Spleen (tissue), 11 donors: ENCODE results near the gene HNRNPF. TPM values are rescaled to one million over a fixed set of nuclear protein-coding genes. Genes with fewer than 3 reads are reported as not detected.
A peak's percentile ranks its signal among the peaks of the same experiment; 100 is the strongest.

Experiments
- DNase-seq: peaks from one replicate; pipeline ENCODE4 v3.0.0-alpha.2; 2020
- H3K27ac ChIP-seq, 8 donors: fragments of 200-600 bp; sonication (generic) in 7 of 8; 1 replicate in 4 of 8; 2 replicates in 4 of 8; pipeline versions ENCODE4 v1.5.0 to v1.8.0; 2016 to 2021; ENCODE audit warnings: inconsistent platforms in 4 of 8, mild to moderate bottlenecking in 4 of 8, moderate library complexity in 1 of 8
- H3K27me3 ChIP-seq, 7 donors: fragments of 200-600 bp; sonication (generic) in 6 of 7; replicated peaks in 1 of 7; 1 replicate in 4 of 7; 2 replicates in 3 of 7; pipeline versions ENCODE4 v1.5.0 to v1.8.0; 2016 to 2021; ENCODE audit warnings: inconsistent platforms in 3 of 7, mild to moderate bottlenecking in 1 of 7
- H3K36me3 ChIP-seq, 6 donors: fragments of 200-600 bp; sonication (generic) in 5 of 6; 1 replicate in 4 of 6; 2 replicates in 2 of 6; pipeline versions ENCODE4 v1.5.0 to v1.8.0; 2016 to 2021; ENCODE audit warnings: inconsistent platforms in 2 of 6
- H3K4me1 ChIP-seq, 6 donors: fragments of 200-600 bp; sonication (generic) in 5 of 6; 1 replicate in 3 of 6; 2 replicates in 3 of 6; pipeline versions ENCODE4 v1.5.0 to v1.8.0; 2016 to 2021; ENCODE audit warnings: inconsistent platforms in 3 of 6
- H3K4me3 ChIP-seq, 8 donors: fragments of 200-600 bp; sonication (generic) in 7 of 8; 1 replicate in 4 of 8; 2 replicates in 4 of 8; pipeline versions ENCODE4 v1.5.0 to v1.8.0; 2016 to 2021; ENCODE audit warnings: inconsistent platforms in 4 of 8, mild to moderate bottlenecking in 4 of 8, moderate library complexity in 2 of 8
- H3K9me3 ChIP-seq, 8 donors: fragments of 200-600 bp; sonication (generic) in 7 of 8; 1 replicate in 4 of 8; 2 replicates in 4 of 8; pipeline versions ENCODE4 v1.5.0 to v1.8.0; 2016 to 2021; ENCODE audit warnings: inconsistent platforms in 4 of 8
- CTCF ChIP-seq, 11 experiments: fragments of 200-600 bp in 7 of 11; fragments of 450-650 bp in 4 of 11; sonication (generic) in 4 of 11; IDR thresholded peaks in 8 of 11; conservative IDR thresholded peaks in 3 of 11; 1 replicate in 7 of 11; 2 replicates in 4 of 11; pipeline versions ENCODE4 v1.4.0 to v1.8.0; 2016 to 2021; ENCODE audit warnings: antibody characterized with exemption in 11 of 11, inconsistent platforms in 4 of 11, mild to moderate bottlenecking in 1 of 11
- POLR2A ChIP-seq, 3 donors: fragments of 450-650 bp; IDR thresholded peaks; one replicate each; pipeline ENCODE4 v1.5.1; 2017; ENCODE audit warnings: antibody characterized with exemption in 3 of 3, mild to moderate bottlenecking in 1 of 3
- POLR2AphosphoS5 ChIP-seq, 3 donors: sonication (generic); formaldehyde crosslinking; IDR thresholded peaks; one replicate each; pipeline ENCODE4 v1.5.1; 2017; ENCODE audit warnings: antibody characterized with exemption in 3 of 3
- WGBS, 5 donors: extraction: QIAGEN DNeasy Blood & Tissue Kit in 3 of 5; methylation state at CpG; one replicate each; pipeline versions ENCODE4 v1.1.5 to v1.1.7; 2013 to 2018; 5-methylcytosine and 5-hydroxymethylcytosine counted together
- intact Hi-C: fragments of 100-400 bp; cut with DNase I; formaldehyde crosslinking; loops from one replicate; pipeline ENCODE4 v1.15.0; 2023; ENCODE audit warnings: low total_unique reads
- polyA plus RNA-seq, 3 donors: library from polyadenylated mRNA; stranded (reverse); fragments of 200-250 nt; gene quantifications; one replicate each; pipeline ENCODE4 v1.2.1, GENCODE V29; 2013
- total RNA-seq, 7 donors: library from RNA; depleted of rRNA in 3 of 7; stranded (reverse); fragments of >200 nt in 3 of 7; fragmentation: NEBNext Ultra II Directional in 4 of 7; extraction: Animal tissue kit (Norgen Biotek cat#: 25700) in 4 of 7; gene quantifications; one replicate each; pipeline versions ENCODE4 v1.1.0 to v1.2.1, GENCODE V29; 2016 to 2021
- donor health status: healthy with polysubstance abuse.
- donor health status: DM: no; HTN: no; CAD: no; lungs with moderate emphysema.
- donor health status: DM: no; HTN: no; CAD: no.
- donor health status: Bipolar disorder and iron deficiency.
- donor health status: healthy.
- donor health status: DM: no; HTN: no; CAD: no.
- donor health status: DM: yes; HTN: yes; CAD: no.

The HNRNPF gene
- total and polyA plus RNA-seq, 10 donors: 82.8 to 253 (median 173) TPM

GRCh38 chr10:43386981-43387677, 21.9 kb downstream of the HNRNPF start:
- 92 to 95% (median 95%) methylated on average over 29 of the region's 29 CpGs for WGBS, 5 donors
- TF ChIP-seq POLR2AphosphoS5 (IDR thresholded peaks at IDR 0.05) (peak; percentile 48 to 80 (median 62)), POLR2A (IDR thresholded peaks at IDR 0.05) (no peak)
- Histone ChIP-seq H3K9me3 (no peaks in the 10 kb centered on the region), H3K27me3 (no peaks in the 10 kb centered on the region), H3K27ac (no peak overlapping the region), H3K4me3 (no peak overlapping the region), H3K4me1 (peaks cover 22 to 69% (median 46%) of the 10 kb centered on the region in 6 donors), H3K36me3 (peaks cover 0 to 83% (median 70%) of the 10 kb centered on the region in 6 donors)
- intact Hi-C loops: no loop called here
- DNase-seq: peak; percentile 70

GRCh38 chr10:43386549-43386948, 22.4 kb downstream of the HNRNPF start:
- H3K4me3 ChIP-seq: no peak overlapping the region
- no peaks in the 10 kb centered on the region for H3K27me3 ChIP-seq
- intact Hi-C loops: no loop called here
- H3K4me1 ChIP-seq: peaks cover 22 to 64% (median 40%) of the 10 kb centered on the region in 6 donors
- H3K36me3 ChIP-seq: peaks cover 0 to 77% (median 64%) of the 10 kb centered on the region in 6 donors
- no peak overlapping the region for H3K27ac ChIP-seq
- 80 to 93% (median 89%) methylated on average over 4 of the region's 4 CpGs for WGBS, 5 donors
- TF ChIP-seq POLR2AphosphoS5 (IDR thresholded peaks at IDR 0.05) (no peak), POLR2A (IDR thresholded peaks at IDR 0.05) (no peak), CTCF (IDR thresholded peaks at IDR 0.05 in 8 of 11, conservative IDR thresholded peaks at IDR 0.05 in 3 of 11) (no peak)
- DNase-seq: peak; percentile 52
- H3K9me3 ChIP-seq: no peaks in the 10 kb centered on the region

GRCh38 chr10:43385412-43386004, 23.5 kb downstream of the HNRNPF start:
- Histone ChIP-seq H3K4me3 (no peak overlapping the region), H3K9me3 (no peaks in the 10 kb centered on the region), H3K27me3 (no peaks in the 10 kb centered on the region), H3K36me3 (peaks cover 0 to 67% (median 54%) of the 10 kb centered on the region in 6 donors), H3K4me1 (peaks cover 13 to 53% (median 30%) of the 10 kb centered on the region in 6 donors), H3K27ac (no peak overlapping the region)
- 79 to 88% (median 81%) methylated on average over 5 of the region's 5 CpGs for WGBS, 5 donors
- intact Hi-C loops: no loop called here
- TF ChIP-seq POLR2AphosphoS5 (IDR thresholded peaks at IDR 0.05) (peak in 1 of 3 donors; percentile 46), POLR2A (IDR thresholded peaks at IDR 0.05) (no peak)
- peak; percentile 4 for DNase-seq

- intact Hi-C loops: no loop called here
- Histone ChIP-seq H3K9me3 (no peaks in the 10 kb centered on the region), H3K36me3 (peaks cover 0 to 57% (median 45%) of the 10 kb centered on the region in 6 donors), H3K4me1 (peaks cover 5 to 44% (median 21%) of the 10 kb centered on the region in 6 donors), H3K27ac (peak overlapping the region in 1 of 8 donors; percentile 41), H3K27me3 (no peaks in the 10 kb centered on the region), H3K4me3 (no peak overlapping the region)
- TF ChIP-seq POLR2AphosphoS5 (IDR thresholded peaks at IDR 0.05) (peak in 2 of 3 donors; percentile 42 to 75), POLR2A (IDR thresholded peaks at IDR 0.05) (no peak), CTCF (IDR thresholded peaks at IDR 0.05 in 8 of 11, conservative IDR thresholded peaks at IDR 0.05 in 3 of 11) (no peak)
- 86 to 91% (median 89%) methylated on average over 10 of the region's 10 CpGs for WGBS, 5 donors
- DNase-seq: peak; percentile 64
These were observed 24.4 kb downstream of the HNRNPF start for GRCh38 chr10:43384252-43385221.
